ENCODE measurements around the gene MCU. TPM values are rescaled to one million over a fixed set of nuclear protein-coding genes. Genes with fewer than 3 reads are reported as not detected.
"Not testable (repeated sequence)": the region's sequence is repeated elsewhere in the genome, so short reads cannot be mapped to it uniquely, and the experiment has no call there.

MCU gene
- total and polyA plus RNA-seq, 12 donors, result 9.0 to 19.0 (median 14.7) TPM

DNA sequence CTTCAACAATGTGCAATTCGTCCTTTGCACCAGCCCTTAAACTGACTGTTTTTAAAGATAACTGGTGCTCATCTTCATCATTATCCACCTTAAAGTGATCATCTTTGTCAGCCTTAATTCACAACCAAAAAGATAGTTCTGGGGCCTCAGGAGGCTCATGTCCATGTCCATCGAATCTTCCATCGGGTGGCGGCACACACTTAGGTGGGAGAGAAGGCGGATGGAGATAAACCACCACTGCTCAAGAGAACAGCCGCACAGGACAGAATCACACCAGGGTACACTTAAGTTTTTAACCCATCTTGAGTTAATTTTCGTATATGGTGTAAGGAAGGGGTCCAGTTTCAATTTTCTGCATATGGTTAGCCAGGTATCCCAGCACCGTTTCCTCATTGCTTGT is 226.4 kb downstream of the MCU start:
- WGBS, 2 donors, result 93 to 95% methylated on average over 8 of the region's 8 CpGs
- intact Hi-C loops (cut with DNase I), result no loop called here
- TF ChIP-seq, protein P1, sequence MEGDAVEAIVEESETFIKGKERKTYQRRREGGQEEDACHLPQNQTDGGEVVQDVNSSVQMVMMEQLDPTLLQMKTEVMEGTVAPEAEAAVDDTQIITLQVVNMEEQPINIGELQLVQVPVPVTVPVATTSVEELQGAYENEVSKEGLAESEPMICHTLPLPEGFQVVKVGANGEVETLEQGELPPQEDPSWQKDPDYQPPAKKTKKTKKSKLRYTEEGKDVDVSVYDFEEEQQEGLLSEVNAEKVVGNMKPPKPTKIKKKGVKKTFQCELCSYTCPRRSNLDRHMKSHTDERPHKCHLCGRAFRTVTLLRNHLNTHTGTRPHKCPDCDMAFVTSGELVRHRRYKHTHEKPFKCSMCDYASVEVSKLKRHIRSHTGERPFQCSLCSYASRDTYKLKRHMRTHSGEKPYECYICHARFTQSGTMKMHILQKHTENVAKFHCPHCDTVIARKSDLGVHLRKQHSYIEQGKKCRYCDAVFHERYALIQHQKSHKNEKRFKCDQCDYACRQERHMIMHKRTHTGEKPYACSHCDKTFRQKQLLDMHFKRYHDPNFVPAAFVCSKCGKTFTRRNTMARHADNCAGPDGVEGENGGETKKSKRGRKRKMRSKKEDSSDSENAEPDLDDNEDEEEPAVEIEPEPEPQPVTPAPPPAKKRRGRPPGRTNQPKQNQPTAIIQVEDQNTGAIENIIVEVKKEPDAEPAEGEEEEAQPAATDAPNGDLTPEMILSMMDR (IDR thresholded peaks at IDR 0.05), result no peak
- no peak for DNase-seq
- H3K27me3 ChIP-seq, result no peaks in the 10 kb centered on the region
- no peak overlapping the region for H3K27ac ChIP-seq
- no peaks in the 10 kb centered on the region for H3K4me1 ChIP-seq
- H3K9me3 ChIP-seq, result peaks cover 0 to 45% (median 12%) of the 10 kb centered on the region in 11 donors
- peaks cover 0 to 4% (median 0%) of the 10 kb centered on the region in 9 donors for H3K36me3 ChIP-seq
- H3K4me3 ChIP-seq, result no peak overlapping the region
- ATAC-seq, result no peak

DNA sequence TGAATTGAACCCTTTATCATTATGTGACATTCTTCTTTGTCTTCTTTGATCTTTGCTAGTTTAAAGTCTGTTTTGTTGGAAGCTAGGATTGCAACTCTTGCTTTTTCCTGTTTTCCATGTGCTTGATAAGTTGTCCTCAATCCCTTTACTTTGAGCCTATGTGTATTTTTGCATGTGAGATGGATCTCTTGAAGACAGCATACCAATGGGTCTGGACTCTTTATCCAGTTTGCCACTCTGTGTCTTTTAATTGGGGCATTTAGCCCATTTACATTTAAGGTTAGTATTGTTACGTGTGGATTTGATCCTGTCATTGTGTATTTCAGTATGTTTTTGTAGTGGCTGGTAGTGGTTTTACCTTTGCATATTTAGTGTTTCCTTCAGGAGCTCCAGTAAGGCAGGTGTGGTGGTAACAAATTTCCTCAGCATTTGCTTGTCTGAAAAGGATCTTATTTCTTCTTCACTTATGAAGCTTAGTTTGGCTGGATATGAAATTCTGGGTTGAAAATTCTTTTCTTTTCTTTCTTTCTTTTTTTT is 229.3 kb downstream of the MCU start:
- ATAC-seq; H3K4me1 ChIP-seq; H3K36me3 ChIP-seq; H3K4me3 ChIP-seq; H3K27me3 ChIP-seq; intact Hi-C loops (cut with DNase I); DNase-seq; H3K27ac ChIP-seq: not testable (repeated sequence)
- H3K9me3 ChIP-seq, result peaks cover 0 to 45% (median 12%) of the 10 kb centered on the region in 11 donors
- WGBS, 2 donors, result 93 to 95% methylated on average over 1 of the region's 1 CpG

DNA sequence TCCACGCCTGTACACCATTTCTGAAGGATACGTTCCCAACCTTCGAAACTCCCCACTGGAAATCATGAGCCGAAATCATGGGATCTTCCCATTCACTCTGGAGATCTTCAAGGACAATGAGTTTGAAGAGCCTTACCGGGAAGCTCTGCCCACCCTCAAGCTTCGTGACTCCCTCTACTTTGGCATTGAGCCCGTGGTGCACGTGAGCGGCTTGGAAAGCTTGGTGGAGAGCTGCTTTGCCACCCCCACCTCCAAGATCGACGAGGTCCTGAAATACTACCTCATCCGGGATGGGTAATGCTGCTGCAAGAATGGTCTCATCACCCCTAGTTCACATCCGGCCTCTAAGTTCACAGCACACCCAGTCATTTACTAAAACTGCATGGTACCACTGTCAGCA is 232.4 kb downstream of the MCU start:
- TF ChIP-seq, protein P1 (IDR thresholded peaks at IDR 0.05), result no peak
- 94% methylated on average over 13 of the region's 13 CpGs for WGBS, 2 donors
- no peak overlapping the region for H3K27ac ChIP-seq
- no peak overlapping the region for H3K4me3 ChIP-seq
- DNase-seq (no peak), ATAC-seq (no peak)
- H3K27me3 ChIP-seq, result no peaks in the 10 kb centered on the region
- peaks cover 0 to 34% (median 12%) of the 10 kb centered on the region in 11 donors for H3K9me3 ChIP-seq
- intact Hi-C loops (cut with DNase I), result no loop called here
- no peaks in the 10 kb centered on the region for H3K4me1 ChIP-seq
- H3K36me3 ChIP-seq, result peaks cover 0 to 4% (median 0%) of the 10 kb centered on the region in 9 donors

DNA sequence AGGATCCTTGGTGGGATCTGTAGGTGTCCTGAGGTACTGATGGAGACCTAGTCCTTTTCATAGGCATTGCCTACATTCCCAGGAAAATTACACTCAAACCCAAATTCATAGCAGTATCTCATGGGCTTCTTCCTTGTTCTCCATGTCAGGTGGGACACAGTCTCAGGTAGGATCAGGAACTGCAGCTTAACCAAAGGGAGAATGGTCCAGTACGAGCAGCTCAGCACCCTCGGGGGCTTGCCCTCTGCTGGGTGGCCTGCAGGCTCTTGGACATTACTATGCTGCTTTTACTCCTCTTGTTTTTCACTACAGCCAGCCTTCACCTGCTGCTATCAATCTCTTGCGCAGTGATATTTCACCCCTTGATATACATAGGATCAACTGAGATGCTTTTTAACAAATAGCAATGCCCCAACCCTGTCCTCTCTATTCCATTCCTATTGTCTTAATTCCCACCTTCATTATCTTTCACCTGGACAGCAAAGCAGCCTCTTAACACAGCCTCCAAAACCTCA is 234.1 kb downstream of the MCU start:
- Histone ChIP-seq H3K27me3 (no peaks in the 10 kb centered on the region), H3K27ac (no peak overlapping the region), H3K9me3 (peaks cover 0 to 18% (median 4%) of the 10 kb centered on the region in 11 donors), H3K4me1 (no peaks in the 10 kb centered on the region), H3K4me3 (no peak overlapping the region), H3K36me3 (peaks cover 0 to 4% (median 0%) of the 10 kb centered on the region in 9 donors)
- intact Hi-C loops (cut with DNase I), result no loop called here
- DNase-seq (no peak), ATAC-seq (no peak)
- WGBS, 2 donors, result 88 to 93% methylated on average over 3 of the region's 3 CpGs
- TF ChIP-seq, protein P1 (IDR thresholded peaks at IDR 0.05), result no peak

DNA sequence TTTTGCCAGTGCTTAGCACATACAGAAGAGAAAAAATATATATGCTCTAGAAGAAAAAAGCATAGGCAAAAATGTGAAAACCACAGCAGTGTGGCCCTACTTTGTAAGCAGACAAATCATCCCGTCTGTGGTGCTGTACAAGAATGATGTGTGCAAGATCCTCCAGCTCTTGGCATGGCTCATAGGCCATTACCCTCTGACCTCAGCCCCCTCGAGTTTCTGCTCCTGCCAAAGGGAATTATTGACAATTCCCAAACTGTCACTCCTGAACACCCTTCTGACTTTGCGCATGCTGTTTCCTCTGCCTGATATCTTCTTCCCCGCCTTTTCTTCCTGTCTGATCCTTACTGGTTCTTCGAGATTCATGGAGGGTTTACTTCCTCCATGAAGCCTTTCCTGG is 235.5 kb downstream of the MCU start:
- DNase-seq, result no peak
- ATAC-seq, result no peak
- TF ChIP-seq, protein P1 (IDR thresholded peaks at IDR 0.05), result no peak
- intact Hi-C loops (cut with DNase I), result no loop called here
- H3K4me3 ChIP-seq, result no peak overlapping the region
- H3K36me3 ChIP-seq, result no peaks in the 10 kb centered on the region
- H3K4me1 ChIP-seq, result no peaks in the 10 kb centered on the region
- H3K27me3 ChIP-seq, result no peaks in the 10 kb centered on the region
- WGBS, 2 donors, result 70 to 76% methylated on average over 5 of the region's 5 CpGs
- peaks cover 0 to 3% (median 0%) of the 10 kb centered on the region in 11 donors for H3K9me3 ChIP-seq
- H3K27ac ChIP-seq, result no peak overlapping the region
